ENCODE results near the gene MTSS2.
"Not testable (repeated sequence)": the region's sequence is repeated elsewhere in the genome, so short reads cannot be mapped to it uniquely, and the experiment has no call there.

MTSS2 gene

GRCh38 chr16:70646260-70647241 lies 39.3 kb downstream of the MTSS2 start, which contains the start of gene IL34:
Gene IL34, plus strand, starts transcription at chr16:70646559. Its CDS starts 389 bp downstream, at chr16:70646948.
- H3K9ac ChIP-seq (ENCODE audit: low read length in 5 of 5), result no peak within 1 kb of the TSS
- H3K27me3 ChIP-seq (ENCODE audit: control insufficient read depth in 5 of 5, insufficient read depth in 4 of 5, low read length in 5 of 5), result no peaks in the 10 kb centered on the region
- H3K27ac ChIP-seq (ENCODE audit: low read depth, low read length), result no peak within 1 kb of the TSS
- peaks cover 0 to 7% (median 0%) of the 10 kb centered on the region in 5 donors for H3K4me1 ChIP-seq (ENCODE audit: control insufficient read depth in 5 of 5, insufficient read depth in 5 of 5, low read length in 5 of 5)
- no peaks in the 10 kb centered on the region for H3K36me3 ChIP-seq (ENCODE audit: control insufficient read depth in 5 of 5, insufficient read depth in 5 of 5, low read length in 5 of 5)
- no peak within 1 kb of the TSS for H3K4me3 ChIP-seq (ENCODE audit: low read depth in 1 of 5, low read length in 5 of 5)
- H3K9me3 ChIP-seq (ENCODE audit: control insufficient read depth in 5 of 5, low read length in 5 of 5), result no peaks in the 10 kb centered on the region

- Histone ChIP-seq H3K4me3 (ENCODE audit: low read depth in 1 of 5, low read length in 5 of 5) (no peak overlapping the region), H3K36me3 (ENCODE audit: control insufficient read depth in 5 of 5, insufficient read depth in 5 of 5, low read length in 5 of 5) (no peaks in the 10 kb centered on the region), H3K4me1 (ENCODE audit: control insufficient read depth in 5 of 5, insufficient read depth in 5 of 5, low read length in 5 of 5) (peaks cover 0 to 7% (median 0%) of the 10 kb centered on the region in 5 donors), H3K27ac (ENCODE audit: low read depth, low read length) (no peak overlapping the region), H3K9me3 (ENCODE audit: control insufficient read depth in 5 of 5, low read length in 5 of 5) (no peaks in the 10 kb centered on the region), H3K9ac (ENCODE audit: low read length in 5 of 5) (no peak overlapping the region), H3K27me3 (ENCODE audit: control insufficient read depth in 5 of 5, insufficient read depth in 4 of 5, low read length in 5 of 5) (no peaks in the 10 kb centered on the region)
Measured at GRCh38 chr16:70644763-70645597, 40.9 kb downstream of the MTSS2 start.

- not testable (repeated sequence) for H3K9me3 ChIP-seq (ENCODE audit: control insufficient read depth in 5 of 5, low read length in 5 of 5); H3K36me3 ChIP-seq (ENCODE audit: control insufficient read depth in 5 of 5, insufficient read depth in 5 of 5, low read length in 5 of 5); H3K27me3 ChIP-seq (ENCODE audit: control insufficient read depth in 5 of 5, insufficient read depth in 4 of 5, low read length in 5 of 5)
Measured at GRCh38 chr16:70643264-70643663, 42.6 kb downstream of the MTSS2 start.

DNA sequence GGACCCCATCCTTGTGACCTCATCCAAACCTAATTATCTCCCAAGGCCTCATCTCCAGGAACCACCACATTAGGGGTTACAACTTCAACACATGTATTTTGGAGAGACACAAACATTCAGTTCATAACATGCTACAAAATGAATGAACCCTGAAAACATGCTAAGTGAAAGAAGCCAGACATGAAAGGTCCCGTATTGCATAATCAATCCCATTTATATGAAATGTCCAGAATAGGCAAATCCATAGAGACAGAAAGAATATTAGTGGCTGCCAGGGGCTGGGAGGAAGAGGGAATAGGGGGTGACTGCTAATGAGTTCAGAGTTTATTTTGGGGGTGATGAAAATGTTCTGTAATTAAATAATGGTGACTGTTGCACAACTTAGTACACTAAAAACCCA lies 43.2 kb downstream of the MTSS2 start:
- H3K4me1 ChIP-seq (ENCODE audit: control insufficient read depth in 5 of 5, insufficient read depth in 5 of 5, low read length in 5 of 5), result peaks cover 0 to 14% (median 5%) of the 10 kb centered on the region in 5 donors
- H3K4me3 ChIP-seq (ENCODE audit: low read depth in 1 of 5, low read length in 5 of 5), result no peak overlapping the region
- no peak overlapping the region for H3K9ac ChIP-seq (ENCODE audit: low read length in 5 of 5)
- H3K27ac ChIP-seq (ENCODE audit: low read depth, low read length), result no peak overlapping the region
- no peaks in the 10 kb centered on the region for H3K27me3 ChIP-seq (ENCODE audit: control insufficient read depth in 5 of 5, insufficient read depth in 4 of 5, low read length in 5 of 5)
- no peaks in the 10 kb centered on the region for H3K36me3 ChIP-seq (ENCODE audit: control insufficient read depth in 5 of 5, insufficient read depth in 5 of 5, low read length in 5 of 5)
- no peaks in the 10 kb centered on the region for H3K9me3 ChIP-seq (ENCODE audit: control insufficient read depth in 5 of 5, low read length in 5 of 5)

More at GRCh38 chr16:70643264-70643663, 42.6 kb downstream of the MTSS2 start:
- not testable (repeated sequence) for H3K27ac ChIP-seq (ENCODE audit: low read depth, low read length); H3K9ac ChIP-seq (ENCODE audit: low read length in 5 of 5); H3K4me3 ChIP-seq (ENCODE audit: low read depth in 1 of 5, low read length in 5 of 5)
- H3K4me1 ChIP-seq (ENCODE audit: control insufficient read depth in 5 of 5, insufficient read depth in 5 of 5, low read length in 5 of 5), result peaks cover 0 to 14% (median 5%) of the 10 kb centered on the region in 5 donors

DNA sequence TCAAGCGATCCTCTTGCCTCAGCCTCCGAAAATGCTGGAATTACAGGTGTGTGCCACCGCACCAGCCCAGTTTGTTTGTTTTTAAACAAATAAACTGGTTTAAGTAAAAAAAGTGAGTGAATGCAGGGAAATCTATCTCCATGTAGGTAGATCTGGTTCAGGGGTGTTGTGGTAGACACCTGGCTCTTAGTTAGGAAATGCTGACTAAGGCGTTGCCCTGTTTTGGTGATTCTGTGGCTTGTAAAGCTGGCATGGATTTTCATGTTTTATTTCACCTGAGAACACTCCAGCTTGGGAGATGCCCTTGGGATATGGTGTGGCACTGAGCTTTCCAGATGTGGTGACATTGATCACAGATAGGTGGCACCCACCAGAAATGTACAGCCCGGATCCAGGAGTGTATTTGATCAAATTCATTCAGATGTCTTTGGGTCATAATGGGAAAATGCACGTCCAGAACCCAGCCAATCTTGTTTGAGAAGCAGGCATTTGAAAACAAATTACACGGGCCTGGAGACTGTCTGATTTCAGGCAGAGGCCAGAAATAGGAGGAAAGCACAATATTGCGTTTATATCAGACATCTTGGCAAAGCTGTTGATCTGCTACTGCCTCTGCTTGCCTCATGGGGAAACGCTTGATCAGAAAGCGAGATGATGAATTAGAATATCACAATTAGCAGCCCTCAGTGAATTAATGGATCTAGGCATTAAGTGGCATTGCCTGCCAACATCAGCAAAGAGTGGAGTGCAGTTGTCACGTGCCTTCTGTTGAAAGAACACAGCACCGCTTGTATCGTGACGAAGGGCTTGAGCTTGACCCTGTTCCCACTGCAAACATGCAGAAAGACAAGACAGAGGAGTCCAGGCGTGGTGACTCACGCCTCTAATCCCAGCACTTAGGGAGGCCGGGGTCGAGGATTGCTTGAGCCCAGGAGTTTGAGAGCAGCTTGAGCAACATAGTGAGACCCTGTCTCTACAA lies 46.8 kb downstream of the MTSS2 start:
- Histone ChIP-seq H3K4me1 (ENCODE audit: control insufficient read depth in 5 of 5, insufficient read depth in 5 of 5, low read length in 5 of 5) (peaks cover 0 to 7% (median 5%) of the 10 kb centered on the region in 5 donors), H3K9me3 (ENCODE audit: control insufficient read depth in 5 of 5, low read length in 5 of 5) (no peaks in the 10 kb centered on the region), H3K27ac (ENCODE audit: low read depth, low read length) (no peak overlapping the region), H3K27me3 (ENCODE audit: control insufficient read depth in 5 of 5, insufficient read depth in 4 of 5, low read length in 5 of 5) (no peaks in the 10 kb centered on the region), H3K4me3 (ENCODE audit: low read depth in 1 of 5, low read length in 5 of 5) (peak overlapping the region in 2 of 5 donors; percentile 1 to 52), H3K36me3 (ENCODE audit: control insufficient read depth in 5 of 5, insufficient read depth in 5 of 5, low read length in 5 of 5) (no peaks in the 10 kb centered on the region), H3K9ac (ENCODE audit: low read length in 5 of 5) (no peak overlapping the region)

Measured in subcutaneous abdominal adipose tissue (tissue), 5 donors.